Retinal pigment epithelial cell (primary cell): Measurements from ENCODE around the gene SESN2.

Experiments used
- DNase-seq: peaks from one replicate; pipeline ENCODE4 v3.0.0-alpha.2; 2010; ENCODE audit warnings: low read depth
- H3K4me3 ChIP-seq: 2 replicates; pipeline ENCODE4 v1.5.1; 2011; ENCODE audit warnings: mild to moderate bottlenecking, low read length, control low read depth, moderate library complexity
- TF ChIP-seq, protein P1 (sequence below): conservative IDR thresholded peaks from 2 replicates; pipeline ENCODE4 v1.5.1; 2011; ENCODE audit warnings: low read depth, low read length, control low read depth, inconsistent platforms

Gene SESN2

DNA sequence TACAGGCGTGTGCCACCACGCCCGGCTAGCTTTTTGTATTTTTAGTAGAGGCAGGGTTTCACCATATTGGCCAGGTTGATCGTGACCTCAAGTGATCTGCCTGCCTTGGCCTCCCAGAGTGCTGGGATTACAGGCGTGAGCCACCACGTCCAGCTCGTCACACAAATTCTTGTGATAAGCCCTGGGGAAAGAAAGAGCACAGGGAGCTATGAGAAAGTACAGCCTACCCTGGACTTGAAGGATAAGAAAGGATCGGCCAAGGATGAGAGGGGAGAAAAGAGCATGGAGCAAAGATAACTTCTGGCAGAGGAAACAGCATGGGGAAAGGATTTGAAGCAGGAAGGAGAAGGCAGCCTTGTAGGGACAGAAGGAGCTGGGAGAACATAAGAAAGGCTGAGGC, 29.2 kb downstream of the SESN2 start:
- no peak for DNase-seq
- TF ChIP-seq, protein P1, sequence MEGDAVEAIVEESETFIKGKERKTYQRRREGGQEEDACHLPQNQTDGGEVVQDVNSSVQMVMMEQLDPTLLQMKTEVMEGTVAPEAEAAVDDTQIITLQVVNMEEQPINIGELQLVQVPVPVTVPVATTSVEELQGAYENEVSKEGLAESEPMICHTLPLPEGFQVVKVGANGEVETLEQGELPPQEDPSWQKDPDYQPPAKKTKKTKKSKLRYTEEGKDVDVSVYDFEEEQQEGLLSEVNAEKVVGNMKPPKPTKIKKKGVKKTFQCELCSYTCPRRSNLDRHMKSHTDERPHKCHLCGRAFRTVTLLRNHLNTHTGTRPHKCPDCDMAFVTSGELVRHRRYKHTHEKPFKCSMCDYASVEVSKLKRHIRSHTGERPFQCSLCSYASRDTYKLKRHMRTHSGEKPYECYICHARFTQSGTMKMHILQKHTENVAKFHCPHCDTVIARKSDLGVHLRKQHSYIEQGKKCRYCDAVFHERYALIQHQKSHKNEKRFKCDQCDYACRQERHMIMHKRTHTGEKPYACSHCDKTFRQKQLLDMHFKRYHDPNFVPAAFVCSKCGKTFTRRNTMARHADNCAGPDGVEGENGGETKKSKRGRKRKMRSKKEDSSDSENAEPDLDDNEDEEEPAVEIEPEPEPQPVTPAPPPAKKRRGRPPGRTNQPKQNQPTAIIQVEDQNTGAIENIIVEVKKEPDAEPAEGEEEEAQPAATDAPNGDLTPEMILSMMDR: no peak
- no peak overlapping the region for H3K4me3 ChIP-seq

DNA sequence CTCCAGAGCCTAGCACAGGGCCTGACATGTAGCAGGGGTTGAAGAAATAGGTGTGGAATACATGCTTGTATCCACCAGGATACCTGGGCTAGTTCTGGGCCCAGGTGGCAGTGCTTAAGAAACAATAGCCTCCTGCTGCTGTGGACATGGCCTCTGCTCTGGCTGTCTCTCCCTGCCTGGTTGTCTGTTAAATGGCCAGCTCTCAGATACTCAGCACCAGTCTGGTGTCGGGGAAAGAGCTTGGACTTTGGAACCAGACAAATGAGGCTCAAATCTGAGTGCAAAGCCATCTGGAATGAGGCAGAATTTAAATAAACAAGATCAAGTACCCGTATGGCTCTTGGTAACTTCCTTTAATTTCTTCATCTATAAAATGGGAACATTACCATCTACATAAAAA, 31.5 kb downstream of the SESN2 start:
- no peak for DNase-seq
- TF ChIP-seq, protein P1: no peak

DNA sequence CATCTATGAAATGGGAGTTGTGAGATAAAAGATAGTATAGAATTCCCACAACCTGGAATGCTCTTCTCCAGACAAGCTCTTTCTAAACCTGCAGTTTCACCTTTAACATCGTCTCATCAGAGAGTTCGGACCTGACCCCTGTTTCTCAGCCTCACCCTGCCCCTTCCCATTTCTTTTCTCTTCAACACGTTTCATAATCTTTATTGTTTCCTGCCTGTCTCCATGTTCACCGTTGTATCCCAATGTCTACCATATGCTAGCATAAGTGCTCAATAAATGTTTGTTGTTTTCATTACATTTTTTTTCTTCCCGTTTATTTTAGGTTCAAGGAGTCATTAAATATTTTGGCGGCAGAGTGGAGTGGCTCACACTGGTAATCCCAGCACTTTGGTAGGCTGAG, 32.4 kb downstream of the SESN2 start:
- TF ChIP-seq, protein P1: no peak
- DNase-seq: no peak
- no peak overlapping the region for H3K4me3 ChIP-seq

More for the DNA sequence above, 31.5 kb downstream of the SESN2 start:
- no peak overlapping the region for H3K4me3 ChIP-seq

DNA sequence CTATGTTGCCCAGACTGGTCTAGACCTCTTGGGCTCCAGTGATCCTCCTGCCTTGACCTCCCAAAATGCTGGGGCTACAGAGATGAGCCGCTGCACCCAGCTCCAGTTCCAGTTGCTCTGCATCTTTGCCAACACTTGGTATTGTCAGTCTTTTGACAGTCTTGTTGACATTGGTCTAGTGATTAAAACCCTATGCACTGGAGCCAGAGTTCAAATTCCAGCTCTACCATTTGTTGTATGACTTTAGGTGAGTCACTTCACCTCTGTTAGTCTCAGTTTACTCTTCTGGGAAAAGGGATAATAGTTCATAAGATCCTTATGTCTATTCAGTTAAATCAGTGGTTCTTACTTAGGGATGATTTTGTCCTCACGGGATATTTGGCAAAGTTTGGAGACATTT, 36.6 kb downstream of the SESN2 start:
- no peak for DNase-seq
- H3K4me3 ChIP-seq: no peak overlapping the region
- TF ChIP-seq, protein P1: no peak

DNA sequence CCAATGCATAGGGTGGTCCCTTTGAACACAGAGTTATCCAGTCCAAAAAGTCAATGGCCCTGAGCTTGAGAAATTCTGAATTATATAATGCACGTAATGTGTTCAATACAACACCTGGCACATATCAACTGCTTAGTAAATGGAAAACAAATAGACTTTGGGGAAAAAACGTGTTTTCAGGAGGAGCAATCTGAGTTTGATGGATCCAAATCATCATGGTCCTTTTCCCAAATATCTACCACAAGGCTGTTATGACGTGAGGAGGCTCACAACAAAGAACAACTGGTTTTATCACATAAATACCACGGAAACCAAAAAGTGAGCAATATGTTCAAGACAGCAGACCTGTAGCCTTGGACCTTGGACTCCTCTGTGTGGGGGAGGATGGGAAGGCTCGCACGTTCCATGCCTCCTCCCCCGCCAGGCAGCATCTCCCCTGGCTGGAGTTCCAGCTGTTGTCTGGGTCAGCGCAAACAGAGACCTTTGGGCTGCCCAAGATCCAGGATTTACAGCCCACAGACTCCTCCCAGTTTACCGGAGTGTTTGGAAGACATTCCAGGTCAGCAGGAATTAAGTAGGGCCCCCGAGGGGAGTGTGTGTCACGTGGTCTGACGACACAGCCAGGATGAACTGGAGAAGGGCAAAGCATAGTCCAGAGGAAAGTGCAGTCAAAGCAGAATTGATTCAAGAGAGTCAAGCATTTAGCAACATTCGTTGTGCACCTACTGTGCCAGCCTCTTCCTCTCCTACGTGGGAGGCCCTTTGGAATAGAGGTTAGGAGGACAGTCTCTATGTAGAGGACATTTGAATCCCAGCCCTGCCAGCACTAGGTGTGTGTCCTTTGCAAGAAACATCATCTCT, 37.3 kb downstream of the SESN2 start:
- peak overlapping the region; percentile 35 for H3K4me3 ChIP-seq
- DNase-seq: peak; percentile 43
- TF ChIP-seq, protein P1: no peak

DNA sequence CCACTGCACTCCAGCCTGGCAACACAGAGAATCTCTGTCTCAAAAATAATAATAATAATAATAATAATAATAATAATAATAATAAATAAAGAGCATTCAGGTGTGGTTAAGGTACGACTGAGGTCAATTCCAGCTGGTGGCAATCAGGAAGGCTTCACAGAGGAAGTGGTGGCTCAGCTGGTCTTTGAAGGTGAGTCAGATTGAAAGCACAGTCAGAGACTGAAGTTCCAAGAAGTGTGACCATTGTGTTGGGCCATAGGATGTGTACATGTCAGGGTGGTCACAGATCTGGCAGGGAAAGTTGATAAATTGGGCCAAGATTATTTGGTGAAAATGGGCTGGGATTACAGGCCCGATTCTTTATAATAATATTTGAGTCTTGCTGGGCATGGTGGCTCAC, 38.5 kb downstream of the SESN2 start:
- TF ChIP-seq, protein P1: no peak
- DNase-seq: no peak
- no peak overlapping the region for H3K4me3 ChIP-seq

DNA sequence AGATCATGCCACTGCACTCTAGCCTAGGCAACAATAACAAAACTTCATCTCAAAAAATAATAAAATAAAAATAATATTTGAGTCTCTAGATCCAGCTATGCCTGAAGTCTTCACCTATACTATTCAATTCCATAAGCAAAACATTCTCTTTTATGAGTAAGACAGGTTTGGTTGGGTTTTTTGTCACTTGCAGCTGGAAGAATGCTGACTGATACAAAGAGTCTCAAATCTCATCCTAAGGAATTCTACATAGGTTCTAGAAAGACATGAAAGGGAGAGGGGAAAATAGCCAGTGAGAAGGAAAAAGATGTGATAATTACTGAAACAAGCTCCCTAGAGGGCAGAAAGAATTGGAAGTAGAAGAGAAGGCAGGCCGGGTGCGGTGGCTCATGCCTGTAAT, 39.1 kb downstream of the SESN2 start:
- TF ChIP-seq, protein P1: no peak
- DNase-seq: no peak
- no peak overlapping the region for H3K4me3 ChIP-seq
